Myocyte (in vitro differentiated cells): ENCODE results near the gene NECAB2. TPM values are rescaled to one million over a fixed set of nuclear protein-coding genes. Genes with fewer than 3 reads are reported as not detected.

Experiments
- DNase-seq: peaks from one replicate; pipeline ENCODE4 v3.0.0-alpha.2; 2012; ENCODE audit warnings: low read depth
- total RNA-seq: library from RNA; depleted of rRNA; stranded (reverse); fragments of >200 nt; gene quantifications from 2 replicates; pipeline ENCODE4 v1.2.3, GENCODE V29; 2014

The NECAB2 gene
- total RNA-seq, 1 donor from 2014 or later = not detected

DNA sequence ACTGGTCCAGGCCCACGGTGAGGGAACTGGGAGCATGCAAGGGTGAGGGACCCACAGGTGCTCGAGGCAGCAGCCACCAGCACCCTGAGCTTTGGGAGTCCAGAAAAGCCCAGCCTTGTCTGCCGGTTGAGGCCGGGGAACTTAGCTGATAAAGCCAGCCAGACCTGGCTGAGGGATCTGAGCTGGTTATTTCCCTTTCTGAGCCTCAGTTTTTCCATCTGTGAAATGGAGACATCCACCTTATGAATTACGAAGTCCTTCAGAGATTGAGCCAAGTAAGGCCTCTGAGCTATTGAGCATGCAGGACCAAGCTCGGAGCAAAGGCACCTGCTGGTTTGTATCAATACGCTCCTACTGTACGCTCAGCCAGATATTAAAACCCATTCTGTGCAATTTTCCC is 13.8 kb downstream of the NECAB2 start:
- no peak for DNase-seq

DNA sequence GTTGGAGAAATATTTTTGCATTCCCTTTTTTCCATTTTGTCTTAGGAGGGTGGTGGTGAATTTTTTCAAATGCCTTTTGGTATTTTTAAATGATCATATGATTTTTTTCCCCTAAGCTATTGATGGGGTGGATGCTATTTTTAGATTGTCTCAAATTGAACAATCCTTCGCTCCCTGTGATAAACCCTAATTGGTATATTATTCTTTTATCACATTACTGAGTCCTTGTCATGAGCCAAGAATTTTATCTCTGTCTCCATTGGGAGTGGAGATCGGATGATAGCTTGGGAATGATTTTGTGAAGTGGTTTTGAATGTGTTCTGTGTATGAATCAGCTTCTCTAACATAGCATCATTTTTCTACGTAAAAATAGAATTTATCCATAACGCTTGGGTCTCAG is 15.4 kb downstream of the NECAB2 start:
- no peak for DNase-seq

DNA sequence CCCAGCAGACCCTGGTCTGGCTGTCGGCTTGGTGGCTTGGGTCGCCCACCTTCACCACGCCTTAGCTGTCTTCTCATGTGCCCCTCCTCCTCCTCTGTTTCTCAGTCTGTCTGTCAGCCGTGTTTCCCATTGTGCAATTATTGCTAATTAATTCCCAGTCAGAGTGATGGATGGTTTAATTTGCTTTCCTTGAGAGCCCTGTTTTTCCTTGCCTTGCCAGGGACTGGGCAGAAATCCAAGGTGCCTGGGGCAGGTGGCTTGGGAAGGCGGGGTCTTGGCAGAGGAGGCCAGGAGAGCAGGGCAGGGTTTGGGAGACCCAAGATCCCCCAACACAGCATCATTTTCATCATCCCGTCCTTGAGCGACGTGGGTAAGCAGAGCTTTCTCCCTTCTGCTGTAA is 21.3 kb downstream of the NECAB2 start:
- no peak for DNase-seq

DNA sequence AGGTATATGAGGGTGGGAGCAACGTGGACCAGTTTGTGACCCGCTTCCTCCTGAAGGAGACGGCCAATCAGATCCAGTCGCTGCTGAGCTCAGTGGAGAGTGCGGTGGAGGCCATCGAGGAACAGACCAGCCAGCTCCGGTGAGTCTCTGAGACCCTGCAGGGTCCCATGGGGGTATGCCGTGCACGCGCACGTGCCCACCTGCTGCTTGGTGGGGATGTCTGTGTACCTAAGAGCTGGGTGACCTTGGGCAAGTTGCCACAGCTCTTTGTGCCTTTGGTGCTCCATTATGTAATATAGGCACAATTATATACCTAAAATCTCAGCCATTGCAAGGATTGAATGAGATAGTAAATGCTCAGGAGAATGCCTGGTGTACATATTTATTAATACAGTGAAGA is 22.4 kb downstream of the NECAB2 start:
- DNase-seq = no peak

DNA sequence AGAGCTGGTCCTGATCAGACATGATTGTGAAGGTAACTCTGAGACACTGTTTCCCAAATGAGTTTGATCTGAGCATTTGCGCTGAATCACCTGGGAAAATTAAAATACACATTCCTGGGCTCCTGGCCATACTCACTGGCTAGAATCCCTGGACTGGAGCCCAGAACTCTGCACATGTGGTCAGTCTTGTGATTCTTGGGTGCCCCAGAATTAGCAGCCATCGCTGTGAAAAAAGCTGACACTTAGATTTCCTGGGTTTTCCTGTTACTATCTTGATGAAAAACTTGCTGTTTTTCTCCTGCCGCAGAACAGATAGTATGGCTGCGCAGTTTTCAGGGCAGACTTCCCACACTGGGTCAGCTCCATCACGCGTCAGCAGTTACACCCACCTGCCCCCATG is 24.6 kb downstream of the NECAB2 start:
- peak; percentile 67 for DNase-seq

DNA sequence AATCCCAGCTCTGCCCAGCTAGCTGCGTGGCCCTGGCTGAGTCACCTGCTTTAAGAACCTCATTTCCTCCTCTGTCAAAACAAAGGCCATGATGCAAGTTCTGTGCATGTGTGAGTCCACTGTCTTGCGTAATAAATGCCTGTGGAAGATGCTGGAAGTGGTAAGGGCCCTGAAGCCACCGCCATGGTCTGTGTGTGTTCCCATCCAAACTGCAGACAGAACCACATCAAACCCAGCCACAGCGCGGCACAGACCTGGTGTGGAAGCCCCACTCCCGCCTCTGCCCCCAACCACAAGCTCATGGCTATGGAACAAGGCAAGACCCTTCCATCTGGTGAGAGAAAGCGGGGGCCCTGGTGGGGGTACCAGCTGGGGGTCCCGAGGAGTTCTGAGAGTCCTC is 26.0 kb downstream of the NECAB2 start:
- DNase-seq = peak; percentile 11

DNA sequence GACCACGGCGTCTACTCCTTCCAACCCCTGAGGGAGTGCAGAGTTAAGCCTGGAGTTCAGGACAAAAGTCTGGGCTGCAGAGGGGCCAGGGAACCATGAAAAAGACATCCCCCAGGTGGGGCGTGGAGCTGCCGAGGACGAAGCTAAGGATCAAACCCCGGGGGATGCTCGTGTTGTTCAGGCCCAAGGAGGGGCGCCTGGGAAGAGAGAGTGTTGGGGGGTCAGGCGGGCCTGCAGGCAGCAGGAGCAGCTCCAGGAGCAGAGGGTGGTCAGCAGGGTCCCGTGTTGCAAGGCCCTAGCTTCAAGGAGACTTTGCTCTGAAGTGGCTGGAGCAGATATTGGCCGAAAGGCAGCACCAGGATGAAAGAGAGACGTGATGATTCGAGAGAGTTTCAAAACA is 26.7 kb downstream of the NECAB2 start:
- no peak for DNase-seq

DNA sequence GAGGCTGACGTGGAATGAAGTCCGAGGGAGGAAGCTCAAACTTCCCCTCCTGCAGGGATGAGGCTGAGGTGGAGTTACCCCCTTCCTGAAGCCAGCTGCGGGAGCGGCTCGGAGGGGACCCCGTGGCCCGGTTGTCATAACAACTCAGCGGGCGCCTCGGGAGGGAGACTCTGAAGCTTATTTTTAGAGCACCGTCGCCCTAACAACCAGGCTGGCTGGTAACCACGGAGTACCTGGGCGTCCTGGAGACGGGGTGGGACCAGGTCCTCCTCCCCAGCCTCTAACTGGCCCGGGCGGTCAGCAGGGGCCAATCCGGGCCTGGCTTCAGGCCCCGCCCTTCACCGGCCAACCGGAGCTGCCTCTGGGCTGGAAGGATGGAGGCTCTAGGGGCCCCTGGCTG is 27.7 kb downstream of the NECAB2 start:
- DNase-seq = no peak

DNA sequence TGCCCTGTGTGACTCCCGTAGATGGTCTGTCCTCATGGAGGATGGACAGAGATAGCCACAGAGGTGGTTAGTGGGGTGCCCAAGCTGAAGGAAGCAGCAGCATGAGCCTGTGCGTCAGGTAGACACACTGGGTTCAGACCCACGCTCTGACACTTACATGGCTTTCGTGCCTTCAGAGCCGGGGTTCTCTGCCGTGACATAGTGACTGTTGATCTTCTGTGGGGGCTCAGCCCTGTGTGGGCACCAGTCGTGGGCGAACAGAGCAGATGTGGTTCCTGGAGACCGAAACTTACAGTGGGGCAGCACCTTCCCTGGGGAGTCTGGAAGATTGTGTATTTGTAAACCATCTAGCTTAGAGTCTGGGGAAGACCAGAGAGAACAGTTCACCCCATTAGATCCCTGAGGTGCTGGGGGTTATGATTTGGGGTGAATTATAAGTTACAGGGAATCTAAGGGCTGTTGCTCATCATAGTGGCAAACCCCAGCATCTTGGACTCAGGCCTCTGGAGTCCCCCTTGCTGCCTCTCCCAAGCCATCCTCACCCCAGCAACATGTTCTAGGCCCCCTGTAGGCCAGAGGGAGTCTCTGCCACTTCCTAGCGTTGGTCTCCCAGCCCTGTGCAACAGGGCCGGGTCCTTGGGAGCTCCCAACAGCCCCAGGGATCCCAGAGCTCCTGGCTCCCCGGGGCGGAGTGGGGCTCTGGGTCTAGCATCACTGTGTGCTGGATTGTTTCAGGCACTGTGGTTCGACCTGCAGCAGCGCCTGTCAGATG is 28.6 kb downstream of the NECAB2 start:
- DNase-seq = no peak

DNA sequence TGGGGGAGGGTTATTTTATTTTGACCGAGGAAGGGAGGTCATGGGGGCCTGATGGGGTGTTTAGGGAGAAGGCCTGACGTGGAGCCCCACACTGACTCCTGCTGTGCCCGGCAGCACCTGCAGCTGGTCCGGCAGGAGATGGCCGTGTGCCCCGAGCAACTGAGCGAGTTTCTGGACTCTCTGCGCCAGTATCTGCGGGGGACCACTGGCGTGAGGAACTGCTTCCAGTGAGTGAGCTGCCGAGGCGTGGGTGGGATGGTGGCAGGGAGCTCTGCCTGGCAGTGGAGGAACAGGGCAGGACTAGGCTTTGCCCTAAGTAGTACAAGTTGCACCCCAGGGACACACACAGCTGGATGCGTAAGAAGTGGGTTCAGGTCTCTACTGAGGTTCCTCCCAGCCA is 30.0 kb downstream of the NECAB2 start:
- DNase-seq = no peak

DNA sequence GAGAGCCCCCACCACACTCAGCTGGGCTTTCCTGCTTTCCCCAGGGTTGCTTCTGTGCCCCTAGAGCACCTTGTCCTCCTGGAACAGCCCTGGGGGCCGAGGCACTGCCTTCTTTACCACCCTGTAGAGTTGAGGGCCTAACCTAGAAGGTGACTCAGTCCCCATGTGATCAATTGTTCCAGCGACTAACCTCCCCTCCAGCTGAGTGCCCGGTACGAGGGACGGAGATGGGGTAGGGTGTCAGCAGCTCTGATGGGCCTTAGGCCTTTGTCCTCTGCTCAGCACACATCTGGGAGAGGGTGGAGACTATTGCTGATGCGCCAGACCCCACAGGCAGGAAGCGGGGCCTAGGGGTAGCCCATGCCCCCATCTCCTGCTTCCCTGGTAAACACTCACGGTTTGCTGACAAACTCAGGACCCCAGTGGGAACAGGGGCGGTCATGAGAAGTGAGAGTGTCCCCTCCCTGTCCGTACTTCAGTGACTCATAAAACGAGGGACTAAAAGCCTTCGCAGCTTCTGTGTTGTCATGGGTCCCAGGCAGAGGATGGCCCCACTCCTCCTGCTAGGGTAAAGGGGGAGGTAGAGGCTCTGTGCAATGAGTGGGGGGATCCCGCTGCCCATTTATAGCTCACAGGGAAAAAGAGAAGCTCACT is 33.1 kb downstream of the NECAB2 start:
- no peak for DNase-seq

DNA sequence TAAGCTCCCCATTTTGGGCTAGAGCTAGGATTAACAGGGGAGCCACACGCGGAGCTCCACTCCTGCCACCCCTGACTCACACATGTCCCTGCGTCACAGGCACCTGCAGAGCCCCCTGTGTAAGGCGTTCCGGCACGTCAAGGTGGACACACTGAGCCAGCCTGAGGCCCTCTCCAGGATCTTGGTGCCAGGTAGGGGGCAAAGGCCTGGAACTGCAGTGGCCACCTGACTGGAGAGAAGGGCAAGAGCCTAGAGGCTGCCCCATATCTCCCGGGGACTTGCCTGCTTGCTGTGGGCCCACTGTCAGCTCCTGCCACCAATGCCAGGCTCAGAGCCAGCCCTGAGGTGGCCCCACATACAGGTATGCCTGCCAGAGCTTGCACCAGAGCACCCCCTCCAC is 33.7 kb downstream of the NECAB2 start:
- no peak for DNase-seq

DNA sequence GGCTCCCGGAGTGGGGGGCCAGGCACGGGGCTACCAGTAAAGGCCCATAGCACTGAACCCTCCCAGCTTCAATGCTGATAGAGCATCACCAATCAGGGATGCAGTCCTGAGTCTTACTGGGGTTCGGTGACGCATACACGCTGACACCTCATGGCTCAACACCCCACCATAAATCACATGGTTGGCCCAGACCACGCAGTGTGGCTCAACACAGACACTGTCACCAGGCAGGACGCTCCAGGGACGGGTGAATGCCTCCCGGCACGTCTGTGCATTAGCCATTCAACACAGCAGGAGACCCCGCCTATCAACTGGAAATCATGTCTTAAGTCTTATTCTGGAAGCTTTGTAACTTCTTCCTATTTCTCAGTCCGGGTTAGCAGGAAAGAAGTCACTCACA is 35.0 kb downstream of the NECAB2 start:
- no peak for DNase-seq

DNA sequence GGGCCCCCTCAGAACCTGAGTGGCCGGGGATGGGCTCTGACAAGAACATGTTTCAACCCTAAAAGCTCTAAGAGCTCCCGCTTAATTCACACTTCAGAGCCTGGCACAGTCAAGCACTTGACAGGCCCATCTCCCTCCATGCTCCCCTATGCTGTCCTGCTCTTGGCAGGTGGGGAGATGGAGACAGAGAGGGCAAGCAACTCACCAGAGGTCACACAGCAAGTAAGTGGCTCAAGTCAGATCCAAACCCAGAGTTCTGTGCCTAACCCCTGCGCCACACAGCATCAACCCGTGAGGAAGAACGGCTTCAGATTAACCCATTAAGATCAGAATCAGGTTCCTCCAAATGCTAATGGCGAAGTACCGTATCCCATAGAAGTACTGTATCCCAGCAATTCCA is 36.4 kb downstream of the NECAB2 start:
- DNase-seq = no peak

DNA sequence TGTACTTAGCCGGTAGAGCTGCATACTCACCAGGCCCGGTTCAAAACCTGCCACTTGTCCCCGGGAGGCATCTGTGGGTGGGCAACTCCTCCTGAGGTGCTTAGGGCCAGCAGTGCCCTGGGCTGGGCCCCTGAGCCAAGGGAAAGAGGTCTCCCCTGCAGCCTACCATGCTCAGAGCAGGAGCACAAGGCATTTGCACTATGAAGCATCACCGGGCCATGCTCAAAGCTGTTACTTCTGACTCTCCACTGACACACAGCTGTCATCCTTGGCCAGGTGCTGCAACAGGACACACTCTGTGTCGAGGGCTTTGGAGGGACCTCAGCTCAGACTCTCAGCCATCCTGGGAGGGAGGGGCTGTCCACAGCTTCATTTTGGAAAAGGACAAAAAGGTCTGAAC is 37.3 kb downstream of the NECAB2 start:
- no peak for DNase-seq

DNA sequence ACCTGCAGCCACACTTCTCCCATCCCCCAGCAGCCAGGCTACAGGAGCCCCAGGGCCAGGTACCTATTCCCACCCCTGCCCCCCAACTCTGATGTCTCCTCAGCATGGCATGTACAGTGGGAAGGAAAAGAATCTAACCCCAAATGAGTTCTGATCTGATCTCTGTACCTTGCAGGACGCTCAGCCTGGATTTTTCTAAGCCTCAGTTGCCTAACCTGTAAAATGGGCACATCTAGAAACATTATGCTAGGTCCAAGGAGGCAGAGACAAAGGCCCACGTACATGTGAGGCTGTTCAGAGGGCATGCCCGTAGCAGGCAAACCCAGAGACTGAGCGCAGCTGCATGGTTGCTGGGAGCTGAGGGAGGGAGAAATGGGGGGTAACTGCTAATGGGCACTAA is 39.5 kb downstream of the NECAB2 start:
- no peak for DNase-seq

DNA sequence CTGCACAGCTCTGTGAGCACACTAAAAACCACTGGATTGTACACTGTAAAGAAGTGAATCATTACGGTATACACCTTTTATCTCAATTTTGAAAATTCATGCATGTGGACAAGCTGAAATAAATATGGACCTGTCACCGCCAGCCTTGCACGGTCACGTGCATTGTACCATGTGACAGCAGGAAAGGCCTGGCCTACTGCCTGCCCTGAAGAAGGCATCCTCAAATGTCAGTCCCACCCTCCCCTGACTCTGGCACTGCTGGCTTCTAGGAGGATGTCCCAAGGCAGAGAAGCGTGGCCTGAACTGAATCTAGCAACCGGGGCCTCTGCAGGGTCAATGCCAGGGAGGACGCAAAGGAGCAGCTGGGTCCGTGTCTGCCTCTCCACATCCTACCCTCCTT is 39.9 kb downstream of the NECAB2 start:
- no peak for DNase-seq

DNA sequence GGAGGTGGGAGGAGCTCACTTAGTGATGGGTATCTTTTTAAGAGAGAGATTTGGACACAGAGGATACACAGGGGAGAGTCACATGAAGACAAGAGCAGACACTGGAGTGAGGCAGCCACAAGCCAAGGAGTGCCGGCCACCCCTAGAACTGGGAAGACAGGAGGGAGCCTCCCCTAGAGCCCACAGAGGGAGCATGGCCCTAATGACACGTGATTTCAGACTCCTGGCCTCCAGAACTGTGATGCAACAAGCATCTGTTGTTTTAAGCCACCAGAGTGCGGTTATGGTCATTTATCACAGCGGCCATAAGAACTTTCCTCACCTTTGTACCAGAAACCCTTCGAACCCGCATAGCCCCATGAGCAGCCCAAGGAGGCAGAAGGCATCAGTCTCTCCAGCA is 41.2 kb downstream of the NECAB2 start:
- DNase-seq = no peak

DNA sequence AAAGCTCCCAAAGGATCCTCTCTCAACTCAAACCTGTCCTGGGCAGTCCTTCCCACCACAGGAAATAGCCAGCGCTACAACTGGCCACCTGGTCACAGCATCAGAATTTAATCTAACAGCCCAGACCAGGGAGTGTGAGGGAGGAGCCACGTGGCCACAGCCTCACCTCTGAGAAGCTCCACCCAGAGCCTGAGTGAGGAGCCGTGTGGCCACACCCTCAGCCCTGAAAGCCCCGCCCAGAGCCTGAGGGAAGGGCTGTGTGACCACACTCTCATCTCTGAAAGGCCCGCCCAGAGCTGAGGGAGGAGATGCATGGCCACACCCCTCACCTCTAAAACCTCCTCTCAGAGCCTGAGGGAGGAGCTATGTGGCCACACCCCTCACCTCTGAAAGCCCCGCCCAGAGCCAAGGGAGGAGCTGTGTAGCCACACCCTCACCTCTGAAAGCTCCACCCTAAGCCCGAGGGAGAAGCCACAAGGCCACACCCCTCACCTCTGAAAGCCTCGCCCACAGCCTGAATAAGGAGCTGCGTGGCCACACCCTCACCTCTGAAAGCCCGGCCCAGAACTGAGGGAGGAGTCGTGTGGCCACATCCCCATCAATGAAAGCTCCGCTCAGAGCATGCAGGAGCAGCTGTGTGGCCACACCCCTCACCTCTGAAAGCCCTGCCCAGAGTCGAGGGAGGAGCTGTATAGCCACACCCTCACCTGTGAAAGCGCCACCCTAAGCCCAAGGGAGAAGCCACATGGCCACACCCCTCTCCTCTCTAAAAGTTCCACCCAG is 45.9 kb downstream of the NECAB2 start:
- DNase-seq = no peak

DNA sequence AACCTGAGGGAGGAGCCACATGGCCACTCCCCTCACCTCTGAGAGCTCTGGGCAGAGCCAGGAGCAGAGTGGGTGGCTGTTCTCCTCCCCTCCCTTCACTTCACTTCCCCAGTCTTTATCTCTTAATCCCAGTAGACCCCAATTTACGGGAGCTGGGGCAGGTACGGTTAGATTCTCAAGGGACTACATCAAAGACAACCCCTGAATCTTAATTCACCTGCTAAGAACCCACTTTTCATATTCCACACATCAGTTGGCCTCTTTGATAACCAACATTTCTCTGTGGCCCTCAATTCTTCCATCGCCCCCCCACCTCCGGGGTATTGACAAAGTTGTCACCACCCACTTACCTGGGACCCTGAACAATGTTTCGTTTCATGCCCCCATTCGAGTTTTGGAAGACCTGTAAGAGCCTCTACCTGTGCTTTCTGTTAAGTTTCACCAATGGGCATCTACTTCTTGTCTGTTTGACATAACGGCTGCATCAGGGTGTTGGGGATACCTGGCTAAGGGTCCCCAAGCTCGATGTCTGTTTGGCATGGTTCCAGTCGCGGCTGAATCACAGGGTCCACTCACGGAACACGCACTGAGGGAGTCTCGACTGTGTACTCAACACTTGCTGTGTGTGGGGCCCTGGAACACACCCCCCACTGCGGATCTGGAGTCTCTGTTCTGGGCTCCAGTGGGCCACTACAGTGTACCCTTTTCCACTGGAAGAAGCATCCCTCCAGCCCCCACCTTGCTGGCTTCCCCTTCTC is 46.7 kb downstream of the NECAB2 start:
- DNase-seq = no peak

DNA sequence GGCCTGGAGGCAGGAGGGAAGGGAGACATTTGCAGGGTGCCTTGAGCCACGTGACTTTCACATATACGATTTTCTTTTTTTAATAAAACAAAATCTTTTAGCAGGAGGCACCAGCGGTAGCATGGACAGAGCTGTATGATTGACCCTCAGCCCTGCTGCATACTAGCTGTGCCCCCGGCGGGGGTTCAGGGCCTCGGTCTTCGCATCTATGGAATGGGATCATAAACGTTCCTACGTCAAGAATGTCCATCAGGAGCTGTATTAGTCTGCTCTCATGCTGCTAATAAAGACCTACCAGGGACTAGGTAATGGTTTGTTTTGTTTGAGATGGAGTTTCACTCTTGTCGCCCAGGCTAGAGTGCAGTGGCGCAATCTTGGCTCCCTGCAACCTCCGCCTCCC is 47.4 kb downstream of the NECAB2 start:
- DNase-seq = no peak

DNA sequence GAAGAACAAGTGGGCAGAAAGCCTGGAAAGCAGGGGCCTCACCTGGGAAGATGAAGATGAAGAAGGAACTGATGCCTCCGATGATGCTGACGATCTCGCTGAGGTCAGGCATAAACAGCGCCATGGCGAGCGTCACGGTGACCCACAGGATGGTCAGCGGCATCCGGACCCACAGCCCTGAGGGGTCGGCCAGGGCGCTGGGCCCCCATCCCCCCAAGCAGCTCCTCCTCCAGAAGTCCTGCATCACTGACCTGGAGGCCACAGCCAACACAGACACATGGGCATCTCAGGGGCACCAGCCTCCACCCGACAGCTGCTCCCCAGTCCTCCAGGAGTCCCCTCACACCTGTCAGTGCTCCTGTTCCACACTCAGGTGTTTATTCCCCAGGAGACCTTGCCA is 48.4 kb downstream of the NECAB2 start:
- no peak for DNase-seq
